OCI-LY3 (cell line): ENCODE measurements around the gene CLSTN2.

ENCODE experiments used
- EZH2phosphoT487 ChIP-seq: fragments of 200-600 bp; shearing (Covaris generic); IDR thresholded peaks from 2 replicates; pipeline ENCODE4 v1.6.1; 2018; ENCODE audit warnings: antibody characterized with exemption, mixed run types, low read depth
- TF ChIP-seq, protein P1 (sequence below): fragments of 200-600, 300-600 bp; sonication (generic); IDR thresholded peaks from 2 replicates; pipeline ENCODE4 v1.5.1; 2014; ENCODE audit warnings: antibody characterized with exemption, low read length, low read depth

DNA sequence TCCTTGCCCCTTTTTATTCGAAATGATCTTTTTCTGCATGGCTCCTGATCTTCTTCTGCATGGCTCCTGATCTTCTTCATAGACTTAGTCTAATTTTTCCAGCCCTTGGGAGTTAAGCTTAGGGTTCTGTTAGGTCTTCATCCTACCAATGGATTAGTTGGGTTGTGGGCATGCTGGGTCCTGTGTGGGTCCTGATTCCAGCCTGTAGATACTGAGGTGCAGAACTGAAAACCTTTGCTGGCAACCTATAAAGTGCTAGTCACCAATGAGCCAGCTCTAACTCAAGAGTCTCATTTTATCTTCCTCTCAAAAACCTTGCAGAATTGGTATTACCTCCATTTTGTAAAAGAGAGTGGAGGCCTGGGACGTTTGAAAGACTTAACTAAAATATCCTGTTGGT, 229.2 kb downstream of the CLSTN2 start:
- TF ChIP-seq, protein P1, sequence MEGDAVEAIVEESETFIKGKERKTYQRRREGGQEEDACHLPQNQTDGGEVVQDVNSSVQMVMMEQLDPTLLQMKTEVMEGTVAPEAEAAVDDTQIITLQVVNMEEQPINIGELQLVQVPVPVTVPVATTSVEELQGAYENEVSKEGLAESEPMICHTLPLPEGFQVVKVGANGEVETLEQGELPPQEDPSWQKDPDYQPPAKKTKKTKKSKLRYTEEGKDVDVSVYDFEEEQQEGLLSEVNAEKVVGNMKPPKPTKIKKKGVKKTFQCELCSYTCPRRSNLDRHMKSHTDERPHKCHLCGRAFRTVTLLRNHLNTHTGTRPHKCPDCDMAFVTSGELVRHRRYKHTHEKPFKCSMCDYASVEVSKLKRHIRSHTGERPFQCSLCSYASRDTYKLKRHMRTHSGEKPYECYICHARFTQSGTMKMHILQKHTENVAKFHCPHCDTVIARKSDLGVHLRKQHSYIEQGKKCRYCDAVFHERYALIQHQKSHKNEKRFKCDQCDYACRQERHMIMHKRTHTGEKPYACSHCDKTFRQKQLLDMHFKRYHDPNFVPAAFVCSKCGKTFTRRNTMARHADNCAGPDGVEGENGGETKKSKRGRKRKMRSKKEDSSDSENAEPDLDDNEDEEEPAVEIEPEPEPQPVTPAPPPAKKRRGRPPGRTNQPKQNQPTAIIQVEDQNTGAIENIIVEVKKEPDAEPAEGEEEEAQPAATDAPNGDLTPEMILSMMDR = no peak
- no peak for TF ChIP-seq EZH2phosphoT487
